GM12801 (cell line): Measurements from ENCODE around the gene ASF1A.

Experiments used
- TF ChIP-seq, protein P1 (sequence below): IDR thresholded peaks from one replicate; pipeline ENCODE4 v1.5.1; 2011; ENCODE audit warnings: control low read depth; ENCODE audit not compliant: insufficient read length; ENCODE audit errors: extremely low read depth

ASF1A gene

DNA sequence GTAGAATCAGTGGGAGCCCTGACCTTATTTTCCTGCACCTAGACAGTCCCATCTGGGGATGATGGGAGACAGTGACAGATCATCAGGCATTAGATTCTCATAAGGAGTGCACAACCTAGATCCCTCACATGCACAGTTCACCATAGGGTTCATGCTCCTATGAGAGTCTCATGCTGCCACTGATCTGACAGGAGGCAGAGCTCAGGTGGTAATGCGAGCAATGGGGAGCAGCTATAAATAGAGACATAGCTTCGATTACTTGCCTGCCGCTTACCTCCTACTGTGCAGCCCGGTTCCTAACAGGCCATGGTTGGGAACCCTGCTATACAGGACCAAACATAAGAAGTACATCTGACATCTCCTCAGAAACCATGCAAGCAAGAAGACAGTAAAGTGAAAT lies 31.5 kb upstream of the ASF1A start:
- TF ChIP-seq, protein P1, sequence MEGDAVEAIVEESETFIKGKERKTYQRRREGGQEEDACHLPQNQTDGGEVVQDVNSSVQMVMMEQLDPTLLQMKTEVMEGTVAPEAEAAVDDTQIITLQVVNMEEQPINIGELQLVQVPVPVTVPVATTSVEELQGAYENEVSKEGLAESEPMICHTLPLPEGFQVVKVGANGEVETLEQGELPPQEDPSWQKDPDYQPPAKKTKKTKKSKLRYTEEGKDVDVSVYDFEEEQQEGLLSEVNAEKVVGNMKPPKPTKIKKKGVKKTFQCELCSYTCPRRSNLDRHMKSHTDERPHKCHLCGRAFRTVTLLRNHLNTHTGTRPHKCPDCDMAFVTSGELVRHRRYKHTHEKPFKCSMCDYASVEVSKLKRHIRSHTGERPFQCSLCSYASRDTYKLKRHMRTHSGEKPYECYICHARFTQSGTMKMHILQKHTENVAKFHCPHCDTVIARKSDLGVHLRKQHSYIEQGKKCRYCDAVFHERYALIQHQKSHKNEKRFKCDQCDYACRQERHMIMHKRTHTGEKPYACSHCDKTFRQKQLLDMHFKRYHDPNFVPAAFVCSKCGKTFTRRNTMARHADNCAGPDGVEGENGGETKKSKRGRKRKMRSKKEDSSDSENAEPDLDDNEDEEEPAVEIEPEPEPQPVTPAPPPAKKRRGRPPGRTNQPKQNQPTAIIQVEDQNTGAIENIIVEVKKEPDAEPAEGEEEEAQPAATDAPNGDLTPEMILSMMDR = no peak

DNA sequence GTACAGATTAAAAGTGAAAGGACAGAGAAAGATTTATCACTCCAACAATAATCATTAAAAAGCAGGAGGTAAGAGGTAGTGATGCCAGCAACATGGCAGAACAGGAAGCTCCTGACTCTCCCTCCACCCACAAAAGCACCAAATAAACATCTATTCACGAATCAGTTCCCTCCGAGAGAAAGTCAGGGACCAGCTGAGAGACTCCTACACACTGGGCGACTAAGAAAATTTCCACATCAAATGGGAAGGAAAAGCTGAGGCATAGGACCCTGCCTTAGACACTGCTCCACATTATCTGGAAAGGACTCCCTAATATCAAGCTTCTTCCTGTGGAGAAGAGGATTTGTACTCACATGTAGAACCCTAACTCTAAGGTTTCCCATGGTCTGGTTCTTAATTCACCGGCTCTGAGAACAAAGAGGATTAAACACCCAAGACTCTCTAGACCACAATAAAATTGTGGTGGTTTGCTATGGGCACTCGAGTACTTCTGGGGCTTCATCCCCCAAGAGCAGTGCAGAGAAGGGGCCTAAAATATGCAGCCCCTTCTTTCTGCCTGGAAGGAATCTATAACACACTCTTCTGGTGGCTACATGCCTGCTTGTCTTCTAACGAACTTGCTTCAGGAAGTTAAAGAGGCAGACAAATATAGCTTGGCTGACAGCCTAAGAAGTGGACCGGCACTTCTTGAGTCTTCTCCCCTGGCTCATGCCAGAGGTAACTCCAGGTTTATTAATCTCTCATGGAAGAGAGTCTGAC lies 29.4 kb upstream of the ASF1A start:
- TF ChIP-seq, protein P1 = no peak

DNA sequence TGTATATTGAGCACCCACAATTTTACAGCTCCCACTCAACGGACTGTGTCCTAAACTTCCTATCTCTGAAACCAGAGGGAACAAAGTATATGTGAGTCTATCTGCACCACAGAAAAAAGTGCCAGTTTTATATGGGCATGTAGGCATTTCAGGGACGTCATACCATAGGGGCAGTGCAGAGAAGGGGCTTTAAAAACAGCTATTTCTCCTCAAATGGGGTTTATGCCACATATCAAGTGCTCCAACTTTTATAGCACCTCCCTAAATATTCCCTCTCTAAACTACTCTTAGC lies 28.9 kb upstream of the ASF1A start:
- TF ChIP-seq, protein P1 = no peak

DNA sequence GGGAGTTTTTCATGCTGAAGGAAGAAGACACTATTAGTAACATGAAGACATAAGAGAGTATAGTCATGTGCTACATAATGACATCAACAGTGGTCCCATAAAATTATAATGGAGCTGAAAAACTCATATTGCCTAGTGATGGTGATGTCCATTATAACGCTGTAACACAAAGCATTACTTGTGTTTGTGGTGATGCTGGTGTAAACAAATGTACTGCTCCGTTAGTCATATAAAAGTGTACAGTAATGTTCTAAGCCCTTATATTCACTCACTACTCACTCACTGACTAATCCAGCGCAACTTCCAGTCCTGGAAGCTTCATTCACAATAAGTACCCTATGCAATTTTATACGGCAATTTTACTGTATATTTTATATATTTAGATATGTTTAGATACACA lies 26.8 kb upstream of the ASF1A start:
- TF ChIP-seq, protein P1 = no peak

DNA sequence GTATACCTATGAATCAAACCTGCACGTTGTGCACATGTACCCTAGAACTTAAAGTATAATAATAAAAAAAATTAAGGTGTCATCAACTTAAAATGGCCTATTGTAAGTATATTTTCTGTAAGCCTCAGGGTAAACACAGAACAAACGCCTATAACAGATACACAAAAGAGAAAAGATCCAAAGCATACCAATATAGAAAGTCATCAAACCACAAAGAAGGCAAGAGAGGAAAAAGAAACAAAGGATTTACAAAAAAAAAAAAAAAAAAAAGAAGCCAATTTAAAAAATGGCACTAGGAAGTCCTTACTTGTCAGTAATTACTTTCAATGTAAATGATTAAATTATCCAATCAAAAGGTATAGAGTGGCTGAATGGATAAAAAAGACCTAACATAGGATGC lies 24.6 kb upstream of the ASF1A start:
- TF ChIP-seq, protein P1 = no peak

DNA sequence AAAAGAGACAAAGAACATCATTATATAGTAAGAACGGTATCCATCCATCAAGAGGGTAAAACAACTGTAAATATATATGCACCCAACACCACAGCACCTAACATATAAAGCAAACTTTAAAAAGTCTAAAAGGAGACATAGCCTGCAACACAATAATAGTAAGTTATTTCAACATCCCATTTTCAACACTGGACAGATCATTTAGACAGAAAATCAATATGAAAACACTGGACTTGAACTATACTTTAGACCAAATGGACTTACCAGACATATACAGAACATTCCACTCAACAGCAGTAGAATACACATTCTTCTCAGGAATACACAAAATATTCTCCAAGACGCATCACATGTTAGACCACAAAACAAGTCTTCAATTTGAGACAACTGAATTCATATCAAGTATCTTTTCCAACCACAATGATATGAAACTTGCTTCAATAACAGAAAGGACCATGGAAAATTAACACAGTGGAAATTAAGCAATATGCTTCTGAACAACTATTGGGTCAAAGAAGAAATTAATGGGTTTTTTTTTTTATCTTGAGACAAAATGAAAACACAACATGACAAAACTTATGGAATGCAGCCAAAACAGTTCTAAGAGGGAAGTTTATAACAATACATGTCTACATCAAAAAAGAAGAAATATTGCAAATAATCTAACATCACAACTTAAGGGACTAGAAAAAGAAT lies 23.9 kb upstream of the ASF1A start:
- TF ChIP-seq, protein P1 = no peak

DNA sequence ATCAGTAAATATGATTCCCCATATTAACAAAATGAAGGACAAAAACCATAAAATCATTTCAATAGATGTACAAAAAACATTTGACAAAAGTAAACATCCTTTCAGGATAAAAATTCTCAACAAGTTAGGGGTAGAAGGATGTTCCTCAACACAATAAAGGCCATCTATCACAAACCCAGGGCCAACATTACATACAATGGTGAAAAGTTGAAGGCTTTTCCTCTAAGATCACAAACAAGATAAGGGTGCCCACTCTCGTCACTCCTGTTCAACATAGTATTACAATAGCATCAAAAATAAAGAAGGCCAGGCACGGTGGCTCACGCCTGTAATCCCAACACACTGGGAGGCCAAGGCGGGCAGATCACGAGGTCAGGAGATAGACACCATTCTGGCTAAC lies 22.6 kb upstream of the ASF1A start:
- TF ChIP-seq, protein P1 = no peak
